ENCODE measurements around the gene CEP57L1.

The CEP57L1 gene

DNA sequence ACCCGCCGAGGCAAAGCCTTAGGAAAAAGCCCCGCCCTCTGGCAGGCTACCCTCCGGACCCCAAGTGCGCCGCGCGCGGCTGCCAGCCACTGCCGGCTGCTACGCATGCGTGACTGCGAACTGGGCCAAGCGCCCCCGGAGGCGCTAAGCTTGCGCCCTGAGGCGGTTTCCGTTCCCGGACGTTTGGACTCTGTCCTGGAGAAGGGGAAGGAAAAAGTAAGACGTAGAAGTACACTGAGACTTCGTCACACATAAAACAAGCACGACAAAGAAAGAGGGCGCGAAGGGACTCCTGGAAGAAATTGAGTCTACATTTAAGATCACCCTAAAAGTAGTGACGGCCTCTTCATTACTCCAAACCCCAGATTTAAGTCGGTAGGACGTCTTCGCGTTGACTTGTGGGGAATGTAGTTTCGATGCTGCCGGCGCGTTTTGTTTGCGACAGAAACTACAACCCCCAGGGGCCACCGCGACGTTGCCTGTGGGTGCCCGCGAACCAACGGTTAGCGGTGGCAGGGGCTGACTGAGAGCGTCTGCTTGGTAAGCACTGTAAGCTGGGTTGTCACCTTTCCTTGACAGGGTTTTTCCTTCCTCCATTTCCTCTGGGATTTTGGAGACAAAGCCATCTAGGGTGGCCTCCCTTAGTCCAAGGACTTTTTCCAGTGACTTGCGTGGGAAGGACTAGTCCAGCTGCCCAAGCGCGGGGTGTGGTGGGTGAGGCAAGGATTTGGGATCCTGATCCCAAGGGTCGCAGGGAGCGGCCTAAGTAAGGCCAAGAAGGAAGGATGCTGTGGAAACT lies at the start of gene CEP57L1:
Gene CEP57L1 (plus strand): TSS at position 472 of the 799 bp plus-strand sequence. CDS start 49,715 bp downstream, outside the sequence.
- peak within 1 kb of the TSS; percentile 85 for H3K4me3 ChIP-seq (ENCODE audit: low read depth, low read length)

DNA sequence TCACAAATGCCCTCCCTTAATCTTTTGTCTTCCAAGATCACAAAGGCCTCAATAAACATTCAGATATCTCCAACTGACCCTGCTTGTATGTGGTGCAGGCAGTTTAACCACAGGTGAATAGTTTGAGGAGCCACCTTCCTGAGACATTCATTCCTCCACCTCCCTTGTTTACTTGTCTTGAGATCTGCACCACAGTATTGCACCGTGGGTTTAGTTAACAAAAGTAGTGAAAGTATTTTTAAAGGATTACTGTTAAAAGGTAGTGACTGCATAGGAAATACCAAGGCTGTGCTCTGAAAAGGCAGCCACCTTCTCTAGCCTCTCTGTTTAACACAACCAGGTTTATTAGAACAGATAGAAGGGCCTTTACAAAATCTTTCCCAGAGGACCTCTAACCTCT lies 47.1 kb upstream of the CEP57L1 start:
- no peak overlapping the region for H3K4me3 ChIP-seq (ENCODE audit: low read depth, low read length)

DNA sequence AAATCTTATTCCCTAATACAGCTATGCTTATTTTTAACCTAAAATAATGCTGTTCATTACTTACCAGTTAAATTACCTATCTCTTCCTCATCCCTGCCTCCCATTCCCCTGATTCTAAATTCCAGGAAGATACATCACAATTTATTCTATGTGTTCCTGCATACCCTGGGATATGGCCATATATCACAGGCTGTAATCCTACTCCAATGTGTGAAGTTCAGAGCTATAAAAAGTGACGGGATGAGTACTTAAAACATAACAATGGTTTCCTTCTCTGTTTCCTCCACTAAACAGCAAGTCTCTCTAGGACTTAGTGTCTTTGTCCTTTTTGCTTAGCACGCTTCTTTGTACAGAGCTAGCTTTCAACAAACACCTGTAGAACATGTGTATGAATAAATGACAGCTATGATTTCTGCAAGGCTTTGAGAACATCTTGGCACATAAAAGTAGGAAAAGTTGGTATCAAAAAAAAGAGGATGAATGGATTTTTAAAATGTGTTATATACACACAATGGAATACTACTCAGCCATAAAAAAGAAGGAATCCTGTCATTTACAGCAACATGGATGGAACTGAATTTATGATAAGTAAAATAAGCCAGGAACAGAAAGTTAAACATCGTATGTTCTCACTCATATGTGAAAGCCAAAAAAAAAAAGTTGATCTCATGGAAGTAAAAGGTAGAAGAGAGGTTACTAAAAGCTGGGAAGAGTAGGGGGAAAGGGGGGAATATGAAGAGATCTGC lies 46.5 kb upstream of the CEP57L1 start:
- no peak overlapping the region for H3K4me3 ChIP-seq (ENCODE audit: low read depth, low read length)

DNA sequence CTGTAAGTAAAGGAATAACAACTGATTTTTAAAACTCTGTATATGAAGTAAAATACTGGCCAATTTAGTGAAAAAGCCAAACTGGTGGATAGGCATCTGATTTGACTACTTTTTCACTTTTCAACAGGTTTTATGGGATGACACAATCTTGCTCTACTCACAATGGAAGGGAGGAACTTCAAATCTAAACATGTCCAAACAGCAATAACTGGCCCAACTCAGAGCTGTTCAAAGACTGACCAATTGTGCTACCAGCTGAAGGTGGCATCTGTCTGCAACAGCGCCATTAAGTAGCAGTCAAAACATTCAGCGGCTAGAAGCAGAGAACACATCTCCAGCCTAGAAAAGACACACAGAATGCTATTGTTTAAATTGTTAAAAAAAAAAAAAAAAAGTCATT lies 45.3 kb upstream of the CEP57L1 start:
- no peak overlapping the region for H3K4me3 ChIP-seq (ENCODE audit: low read depth, low read length)

DNA sequence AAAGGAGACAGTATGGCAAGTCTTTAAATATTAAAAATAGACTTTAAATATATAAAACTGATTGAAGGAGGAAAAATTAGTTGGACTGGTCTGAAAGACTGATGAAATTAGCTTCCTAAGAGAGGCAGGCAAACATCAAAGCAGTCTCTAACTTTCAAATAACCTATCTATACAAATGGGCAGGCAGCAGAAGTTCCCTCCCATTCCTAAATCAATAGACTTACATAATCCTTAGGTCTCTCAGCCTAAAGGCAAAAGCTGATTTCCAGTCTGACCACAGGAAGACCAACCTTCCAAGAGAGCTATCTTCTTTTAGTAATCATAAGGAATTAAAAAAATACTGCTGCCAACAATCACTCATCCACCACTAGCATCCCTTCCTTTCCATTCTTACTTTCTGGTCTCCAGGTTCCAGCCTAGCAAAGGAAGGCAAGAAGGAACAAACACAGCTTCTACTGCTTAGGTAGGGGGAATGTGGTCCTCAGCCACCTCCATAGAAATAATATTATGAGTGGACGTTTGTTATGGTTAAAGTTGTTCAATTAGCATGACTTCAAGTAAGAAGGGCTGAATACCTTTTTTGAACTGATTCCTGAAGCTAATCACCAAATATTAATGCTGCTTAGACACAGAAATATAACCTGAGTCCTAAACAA lies 44.7 kb upstream of the CEP57L1 start:
- no peak overlapping the region for H3K4me3 ChIP-seq (ENCODE audit: low read depth, low read length)

DNA sequence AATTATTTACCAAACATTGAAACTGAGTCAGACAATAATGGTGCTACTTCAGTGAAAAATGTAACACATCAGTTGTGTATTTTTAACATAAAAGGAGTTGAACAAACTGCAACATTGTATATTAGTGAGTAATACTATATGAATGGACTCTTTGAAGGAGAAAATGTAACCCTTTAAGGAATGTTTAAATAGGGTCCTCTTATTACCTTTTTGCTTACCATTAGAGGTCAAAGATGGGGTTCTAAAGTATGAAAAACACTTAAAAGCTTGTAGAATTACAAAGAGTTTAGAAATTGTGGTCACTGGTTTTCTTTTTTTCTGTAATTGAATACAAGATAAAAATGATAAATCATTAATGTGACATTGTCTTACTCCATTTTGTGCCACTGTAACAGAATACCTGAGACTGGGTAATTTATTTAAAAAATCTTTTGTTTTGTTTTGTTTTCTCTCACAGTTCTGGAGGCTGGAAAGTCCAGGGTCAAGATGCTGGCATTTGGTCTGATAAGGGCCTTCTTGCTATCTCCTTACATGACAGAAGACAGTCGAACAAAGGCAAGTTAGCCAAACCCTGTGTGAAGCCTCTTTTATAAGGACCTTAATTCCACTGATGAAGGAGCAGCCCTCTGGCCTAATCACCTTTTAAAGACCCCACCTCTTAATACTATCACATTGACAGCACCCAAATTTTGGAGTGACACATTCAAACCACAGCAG lies 43.8 kb upstream of the CEP57L1 start:
- H3K4me3 ChIP-seq (ENCODE audit: low read depth, low read length) = no peak overlapping the region

DNA sequence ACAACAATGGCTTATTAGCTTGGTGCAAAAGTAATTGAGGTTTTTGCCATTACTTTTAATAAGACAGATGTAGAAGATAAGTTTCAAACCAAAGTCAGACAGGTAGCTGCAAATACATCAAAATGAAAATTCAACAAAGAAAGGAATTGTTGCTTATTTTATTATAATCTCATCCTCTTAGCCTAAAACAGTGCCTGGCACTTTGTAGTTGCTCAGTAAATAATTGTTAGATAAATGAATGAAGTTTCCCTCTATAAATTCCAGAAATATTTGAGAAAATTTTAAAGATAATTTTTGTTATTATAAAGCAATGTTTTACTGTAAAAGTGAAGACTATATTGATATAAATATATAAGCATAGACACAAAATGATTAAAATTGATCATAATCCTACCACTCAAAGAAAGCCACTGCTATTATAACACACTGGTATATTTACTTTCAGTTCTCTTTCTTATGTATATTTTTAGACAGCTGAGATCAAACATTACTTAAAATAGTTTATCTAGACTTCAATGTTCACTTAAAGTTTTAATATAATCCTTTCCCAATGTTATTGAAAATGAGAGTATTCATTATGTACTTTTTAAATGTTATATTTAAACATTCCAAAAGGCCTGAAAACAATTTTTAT lies 43.2 kb upstream of the CEP57L1 start:
- H3K4me3 ChIP-seq (ENCODE audit: low read depth, low read length) = no peak overlapping the region

DNA sequence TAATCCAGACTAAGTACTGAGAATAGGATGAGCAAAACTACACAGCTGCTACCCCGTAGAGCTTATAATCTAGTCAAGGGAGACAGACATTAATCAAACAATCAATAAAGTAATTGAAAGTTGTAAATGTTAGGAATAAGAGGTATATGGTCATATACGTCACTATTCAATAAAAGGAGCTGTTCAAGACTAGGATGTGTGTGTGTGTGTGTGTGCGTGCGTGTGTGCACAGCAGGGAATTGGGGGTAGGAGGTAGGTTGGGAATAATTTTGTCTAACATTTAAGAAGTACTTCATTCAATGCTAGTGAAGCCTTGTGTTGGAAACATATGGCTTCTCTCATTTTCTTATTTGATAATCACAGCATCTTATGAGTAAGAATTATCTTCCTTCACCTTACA lies 42.5 kb upstream of the CEP57L1 start:
- no peak overlapping the region for H3K4me3 ChIP-seq (ENCODE audit: low read depth, low read length)

DNA sequence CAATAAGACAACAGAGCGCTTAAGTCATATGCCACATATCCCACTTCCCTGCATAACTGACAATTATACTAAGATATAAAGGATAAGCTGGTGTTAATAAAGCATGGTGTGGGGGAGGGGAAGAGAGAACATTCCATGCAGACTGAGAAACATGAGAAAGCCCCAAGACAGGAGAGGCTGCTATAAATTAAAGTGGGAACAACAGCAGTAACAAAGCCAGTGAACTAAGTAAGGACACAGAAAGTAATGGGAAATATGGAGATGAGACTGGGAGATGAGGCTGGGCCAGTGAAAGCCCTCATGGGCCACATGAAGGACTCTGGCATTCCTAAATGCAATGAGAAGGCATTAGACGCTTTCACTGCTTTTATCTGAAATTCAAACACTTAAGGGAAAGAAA lies 42.0 kb upstream of the CEP57L1 start:
- no peak overlapping the region for H3K4me3 ChIP-seq (ENCODE audit: low read depth, low read length)

DNA sequence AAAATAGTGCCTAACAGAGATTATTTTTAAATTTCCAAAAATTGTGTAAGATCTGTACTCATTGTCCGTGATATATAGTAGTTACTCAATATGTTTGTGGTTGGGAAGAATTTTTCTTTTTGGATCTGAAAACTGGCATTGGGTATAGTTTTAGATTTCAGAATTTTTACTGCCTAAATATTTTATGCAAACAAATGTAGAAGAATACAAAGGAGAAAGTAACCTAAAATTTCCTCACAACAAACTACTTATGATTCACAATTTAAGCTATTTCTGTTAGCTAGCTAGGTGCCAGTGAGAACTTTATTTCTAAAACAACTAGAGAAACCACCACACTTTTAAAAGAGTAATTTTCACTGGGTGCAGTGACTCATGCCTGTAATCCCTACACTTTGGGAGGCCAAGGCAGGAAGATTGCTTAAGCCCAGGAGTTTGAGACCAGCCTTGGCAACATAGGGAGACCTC lies 39.5 kb upstream of the CEP57L1 start:
- H3K4me3 ChIP-seq (ENCODE audit: low read depth, low read length) = no peak overlapping the region

DNA sequence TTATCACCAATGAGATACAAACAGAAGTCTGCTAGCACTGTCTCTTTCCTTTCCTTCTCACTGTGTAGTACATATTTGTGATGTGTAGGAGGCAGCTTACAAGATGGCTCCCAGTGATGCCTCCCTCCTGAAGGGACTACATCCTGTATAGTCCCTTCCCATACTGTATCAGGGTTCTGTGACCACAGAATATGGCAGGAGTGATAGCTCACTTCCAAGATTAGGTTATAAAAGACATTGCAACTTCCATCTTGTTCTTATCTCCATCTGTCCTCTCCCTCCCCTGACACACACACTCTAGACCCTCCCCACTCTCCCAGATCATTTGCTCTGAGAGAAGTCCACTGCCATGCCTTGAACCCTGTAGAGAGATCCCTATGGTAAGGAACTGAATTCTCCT lies 38.6 kb upstream of the CEP57L1 start:
- no peak overlapping the region for H3K4me3 ChIP-seq (ENCODE audit: low read depth, low read length)

DNA sequence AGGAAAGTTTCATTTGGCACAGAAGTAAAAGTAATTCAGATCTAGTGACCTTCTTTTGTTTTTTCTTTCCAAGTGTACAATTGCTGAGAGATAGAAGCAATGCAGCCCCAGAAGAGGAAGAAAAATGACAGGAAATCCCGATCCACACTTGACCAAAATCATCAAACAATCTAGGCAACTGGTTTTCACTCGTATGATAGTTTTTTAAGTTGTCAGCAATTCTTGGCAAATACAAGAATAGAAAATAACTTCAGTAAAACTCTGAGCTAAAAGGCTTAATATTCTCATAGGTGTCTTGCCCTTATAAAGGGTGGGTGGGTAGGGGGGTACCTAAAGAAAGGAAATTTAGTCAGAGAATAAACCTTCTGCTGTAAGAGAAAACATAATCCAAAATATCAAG lies 36.7 kb upstream of the CEP57L1 start:
- H3K4me3 ChIP-seq (ENCODE audit: low read depth, low read length) = no peak overlapping the region

DNA sequence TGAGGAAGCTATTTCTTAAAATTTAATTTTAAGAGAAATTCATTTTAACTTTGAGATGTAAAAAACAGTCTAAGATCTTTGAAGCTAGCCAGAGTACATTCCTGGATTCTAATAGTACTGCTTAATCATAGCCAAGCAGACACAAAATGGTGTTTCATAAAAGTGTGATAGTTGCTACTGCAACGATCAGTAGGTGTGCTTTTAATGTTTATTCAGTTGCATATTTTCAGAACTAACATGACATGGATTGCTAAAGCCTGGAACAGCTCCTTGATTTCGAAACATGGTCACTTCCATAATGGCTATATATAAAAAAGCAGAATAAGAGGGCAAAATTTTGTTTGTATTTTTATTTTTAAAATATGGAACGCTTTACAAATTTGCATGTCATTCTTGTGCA lies 36.2 kb upstream of the CEP57L1 start:
- H3K4me3 ChIP-seq (ENCODE audit: low read depth, low read length) = no peak overlapping the region

DNA sequence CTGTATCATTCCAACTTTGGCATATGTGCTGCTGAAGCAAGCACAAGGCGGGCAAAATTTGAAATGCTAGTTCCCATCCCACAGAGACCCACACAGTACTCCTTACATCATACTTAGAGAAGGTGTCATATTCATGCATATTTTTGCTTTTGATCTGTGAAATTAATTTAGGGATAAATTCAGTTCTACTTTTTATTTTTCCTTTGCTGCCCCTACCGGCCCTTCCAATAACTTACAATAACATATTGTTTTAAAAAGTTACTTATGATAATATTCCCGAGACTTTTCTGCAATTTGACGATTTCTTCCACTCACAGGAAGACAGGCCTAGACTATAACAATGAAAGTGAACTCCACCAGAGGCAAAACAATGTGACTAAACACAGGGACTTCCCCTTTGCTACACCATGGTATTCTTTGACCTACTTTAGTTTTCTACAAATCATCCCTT lies 35.7 kb upstream of the CEP57L1 start:
- H3K4me3 ChIP-seq (ENCODE audit: low read depth, low read length) = no peak overlapping the region

DNA sequence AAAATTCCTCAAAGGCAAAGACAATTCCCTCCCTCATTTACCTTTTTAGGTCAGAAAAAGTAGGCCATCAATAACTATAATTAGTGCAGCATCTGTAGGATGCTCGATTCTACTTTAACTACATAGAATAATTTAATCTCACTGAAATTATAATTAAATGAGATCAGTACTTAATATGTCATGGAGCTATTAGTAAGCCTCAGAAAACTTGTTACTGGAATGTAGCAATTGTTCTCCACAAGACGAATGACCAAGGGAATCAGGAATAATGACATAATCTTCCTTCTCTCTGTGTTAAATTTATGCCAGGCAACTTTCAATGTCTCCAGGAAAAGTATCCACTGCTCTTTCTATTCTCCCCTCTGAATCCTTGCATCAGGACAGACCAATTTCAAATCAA lies 34.7 kb upstream of the CEP57L1 start:
- H3K4me3 ChIP-seq (ENCODE audit: low read depth, low read length) = no peak overlapping the region

DNA sequence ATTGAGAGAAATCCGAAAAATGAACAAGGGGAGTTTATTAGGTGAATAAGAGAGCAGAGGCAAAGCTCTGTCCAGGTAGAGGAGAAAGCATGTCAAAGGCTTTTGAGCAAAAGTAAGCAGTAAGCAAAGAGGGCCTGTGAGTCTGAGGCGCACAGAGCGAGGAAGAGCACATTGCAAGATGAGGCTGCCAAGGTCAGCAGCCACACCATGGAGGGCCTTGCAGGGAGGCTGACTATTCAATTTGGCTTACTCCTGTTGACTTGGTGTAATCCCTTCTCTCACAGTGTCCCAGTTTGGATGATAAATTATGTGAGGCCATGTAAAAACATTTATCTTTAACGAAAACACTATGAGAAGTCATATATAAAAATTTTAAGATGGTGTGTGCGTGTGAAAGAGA lies 33.1 kb upstream of the CEP57L1 start:
- H3K4me3 ChIP-seq (ENCODE audit: low read depth, low read length) = no peak overlapping the region

DNA sequence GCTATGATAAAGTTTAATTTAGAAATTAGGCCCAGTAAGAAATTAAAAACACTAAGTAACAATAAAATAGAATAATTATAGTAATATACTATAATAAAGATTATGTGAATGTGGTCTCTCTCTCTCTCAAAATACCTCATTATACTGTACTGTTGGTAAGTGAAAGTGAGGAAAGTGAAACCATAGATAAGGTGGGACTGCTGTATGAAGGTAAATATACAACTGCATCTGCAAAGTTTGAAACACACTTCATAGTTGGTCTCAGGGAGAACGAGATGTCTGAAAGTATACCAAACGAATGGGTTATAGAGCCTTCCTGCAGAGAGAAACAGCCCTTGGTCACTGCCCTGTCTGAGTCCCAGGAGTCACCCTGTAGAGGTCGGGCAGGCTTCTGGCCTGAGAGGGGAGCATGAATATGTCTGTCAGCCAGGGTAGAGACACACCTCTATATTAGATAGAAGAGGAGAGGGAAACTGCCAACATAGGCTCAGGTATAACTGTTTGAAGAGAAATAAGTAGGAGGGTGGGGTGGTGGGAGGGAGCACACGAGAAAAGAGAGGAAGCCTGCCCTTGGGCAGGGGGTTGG lies 32.4 kb upstream of the CEP57L1 start:
- no peak overlapping the region for H3K4me3 ChIP-seq (ENCODE audit: low read depth, low read length)

DNA sequence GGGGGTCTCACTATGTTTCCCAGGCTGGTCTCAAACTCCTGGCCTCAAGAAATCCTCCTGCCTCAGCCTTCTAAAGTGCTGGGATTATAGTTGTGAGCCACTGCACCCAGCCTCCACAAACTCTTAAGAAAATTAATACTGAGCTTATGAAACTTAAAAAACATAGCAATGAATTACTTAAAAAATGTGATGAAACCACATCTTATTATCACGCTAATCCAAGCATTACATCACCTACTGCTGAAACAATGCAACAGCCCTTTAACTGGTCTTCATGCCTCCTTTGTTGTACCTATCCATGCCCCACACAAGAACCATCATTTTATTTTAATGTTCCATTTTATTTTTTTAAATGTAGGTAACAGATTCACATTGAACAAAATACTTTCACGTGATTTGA lies 25.6 kb upstream of the CEP57L1 start:
- H3K4me3 ChIP-seq (ENCODE audit: low read depth, low read length) = no peak overlapping the region

DNA sequence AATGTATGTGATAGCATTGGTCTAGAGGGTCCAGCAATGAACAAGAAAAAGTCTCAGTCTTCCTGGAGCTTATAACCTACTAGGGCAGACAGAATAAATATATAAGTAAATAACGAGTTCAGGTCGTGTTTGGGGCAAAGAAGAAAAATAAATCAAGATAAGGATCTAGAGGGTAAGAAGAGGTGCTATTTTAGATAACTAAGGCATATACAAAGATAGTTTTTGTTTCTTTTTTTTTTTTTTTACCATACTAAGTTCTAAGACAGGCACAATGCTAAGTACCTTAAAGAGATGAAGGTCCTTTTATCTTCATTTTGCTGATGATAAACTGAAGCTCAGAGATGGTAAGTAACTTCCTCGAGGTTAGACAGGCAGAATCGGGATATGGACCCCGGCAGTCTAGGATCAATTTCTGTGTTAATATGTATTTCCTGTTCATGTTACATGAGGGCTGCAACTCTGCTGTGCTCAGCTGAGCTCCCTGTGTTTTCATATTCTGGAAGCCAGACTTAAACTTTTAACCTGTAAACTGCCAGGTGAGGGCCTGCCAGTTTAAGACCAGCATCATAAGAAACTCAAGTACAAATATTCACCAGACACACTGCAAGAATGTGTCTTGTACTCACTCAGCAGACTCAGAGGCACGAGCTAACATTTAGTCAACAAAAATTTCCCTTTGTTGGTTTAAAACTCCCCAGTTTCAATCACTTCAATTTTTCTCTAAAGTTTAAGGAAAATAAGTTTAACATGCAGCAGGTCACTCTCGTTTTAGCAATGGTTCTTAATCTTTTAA lies 24.0 kb upstream of the CEP57L1 start:
- no peak overlapping the region for H3K4me3 ChIP-seq (ENCODE audit: low read depth, low read length)
